ENCODE results near the gene PTPRC.

- TF ChIP-seq CTCF (conservative IDR thresholded peaks at IDR 0.05) = no peak
- TF ChIP-seq ZFX (IDR thresholded peaks at IDR 0.05) = no peak
Observed at GRCh38 chr1:198763298-198763714, 124.5 kb downstream of the PTPRC start.
